Measurements from ENCODE around the gene CCDC14.

CCDC14 gene

DNA sequence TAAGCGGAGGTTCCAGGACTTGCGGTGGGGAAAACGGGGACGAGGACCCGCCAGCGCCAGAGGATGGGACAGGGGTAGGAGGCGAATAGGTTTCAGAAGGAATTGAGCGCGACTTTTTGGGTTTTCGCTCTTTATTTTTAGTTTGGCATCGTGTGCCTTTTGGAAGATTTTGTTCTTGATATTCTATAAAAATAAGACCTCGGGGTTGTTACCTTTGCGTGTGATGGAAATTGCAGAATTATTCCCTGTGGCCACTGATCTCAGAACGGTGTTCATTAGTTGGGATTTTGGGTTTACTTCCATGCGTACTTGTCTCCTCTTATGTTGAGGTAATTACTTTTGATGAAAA, 453 bp upstream of the CCDC14 start:
- DNase-seq = no peak

- DNase-seq = no peak
Measured at GRCh38 chr3:123953735-123954134, 7.3 kb downstream of the CCDC14 start.

- no peak for DNase-seq
Measured at GRCh38 chr3:123952844-123953520, 8.0 kb downstream of the CCDC14 start.

GRCh38 chr3:123951522-123952447, 9.2 kb downstream of the CCDC14 start:
- DNase-seq = no peak

GRCh38 chr3:123949641-123950040, 11.4 kb downstream of the CCDC14 start:
- peak; percentile 71 for DNase-seq

DNA sequence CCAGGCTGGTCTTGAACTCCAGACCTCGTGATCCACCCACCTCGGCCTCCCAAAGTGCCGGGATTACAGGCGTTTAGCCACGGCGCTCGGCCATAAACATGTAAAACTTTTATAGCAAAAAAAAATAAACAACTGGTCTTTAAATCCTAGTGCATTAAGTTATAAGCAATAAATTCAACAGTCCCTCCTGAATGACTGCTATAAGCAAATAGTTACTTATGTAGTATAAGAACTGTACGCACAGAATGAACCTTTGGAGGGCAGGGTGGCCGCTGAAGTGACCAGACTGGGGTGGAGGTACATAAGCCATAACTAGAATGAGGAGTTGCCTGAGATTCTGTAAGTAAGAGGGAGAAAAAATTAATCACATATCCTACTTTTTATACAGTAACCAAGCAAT, 12.6 kb downstream of the CCDC14 start:
- no peak for DNase-seq

DNA sequence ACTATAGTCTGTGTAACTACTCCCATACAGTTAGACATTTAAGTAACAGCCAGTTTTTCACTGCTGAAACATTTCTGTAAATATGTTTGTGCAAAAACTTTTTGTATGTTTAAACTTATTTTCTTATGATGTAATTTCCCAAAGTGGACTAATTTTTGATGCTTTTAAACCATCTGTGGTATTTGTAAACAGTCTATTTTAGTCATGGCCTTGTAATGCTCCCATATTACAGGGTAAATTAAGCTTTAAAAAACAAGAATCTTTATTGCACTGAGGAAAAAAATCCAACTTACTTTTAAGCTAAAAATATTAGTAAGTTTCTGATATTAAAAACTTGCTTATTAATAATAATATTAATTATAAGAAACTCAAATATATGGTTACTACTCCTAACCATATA, 13.5 kb downstream of the CCDC14 start:
- DNase-seq = no peak

DNA sequence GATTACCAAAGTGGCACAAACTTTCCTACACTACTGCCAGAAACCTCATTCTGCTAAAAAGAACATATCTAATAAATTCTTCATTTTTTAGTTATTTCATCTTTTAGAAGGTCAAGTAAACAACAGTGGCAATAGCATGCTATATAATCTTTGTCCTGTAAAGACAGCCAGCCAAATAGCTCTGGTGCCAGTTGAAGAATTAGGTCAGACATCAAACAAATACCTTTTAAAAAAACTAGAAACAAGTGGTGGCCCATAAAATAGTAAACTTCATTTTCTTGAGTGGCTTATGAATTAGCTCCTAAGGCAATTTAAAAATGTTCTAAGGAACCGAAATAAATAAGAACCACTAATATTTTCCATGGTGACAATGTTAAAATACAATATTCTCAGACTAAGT, 19.5 kb downstream of the CCDC14 start:
- DNase-seq = no peak

GRCh38 chr3:123941121-123941520, 19.9 kb downstream of the CCDC14 start:
- peak; percentile 15 for DNase-seq

- DNase-seq = no peak
Measured at GRCh38 chr3:123939706-123940105, 21.3 kb downstream of the CCDC14 start.

DNA sequence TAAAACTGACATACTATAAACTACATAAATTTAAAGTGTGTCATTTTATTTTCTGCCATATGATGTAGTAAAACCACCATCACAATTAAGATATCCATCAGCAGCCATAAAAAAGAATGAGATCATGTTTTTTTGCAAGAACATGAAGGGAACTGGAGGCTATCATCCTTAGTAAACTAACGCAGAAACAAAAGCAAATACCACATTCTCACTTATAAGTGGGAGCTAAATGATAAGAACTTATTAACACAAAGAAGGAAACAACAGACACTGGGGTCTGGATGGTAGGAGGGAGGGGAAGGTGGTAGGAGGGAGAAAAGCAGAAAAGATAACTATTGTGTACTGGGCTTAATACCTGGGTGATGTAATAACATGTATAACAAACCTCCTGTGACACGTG, 24.6 kb downstream of the CCDC14 start:
- DNase-seq = no peak

- DNase-seq = no peak
Measured at GRCh38 chr3:123935830-123936229, 25.2 kb downstream of the CCDC14 start.

DNA sequence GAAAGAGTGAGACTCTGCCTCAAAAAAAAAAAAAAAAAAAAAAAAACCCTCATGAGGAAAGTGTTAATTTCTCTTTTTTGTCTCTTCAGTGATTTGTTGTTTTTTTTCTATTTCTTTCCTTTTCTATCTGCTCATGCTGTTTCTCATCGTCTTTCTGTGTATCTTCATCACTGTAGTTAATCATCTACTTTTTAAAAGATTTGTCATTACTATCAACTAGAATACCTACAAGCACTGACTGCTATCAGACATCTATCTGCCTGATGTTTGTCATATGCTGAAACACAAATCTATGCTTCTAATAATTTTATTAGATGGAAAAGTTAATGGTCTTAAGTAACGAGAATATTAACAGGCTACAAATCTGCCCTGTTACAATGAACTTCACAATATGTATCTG, 26.8 kb downstream of the CCDC14 start:
- no peak for DNase-seq

GRCh38 chr3:123930445-123930844, 30.6 kb downstream of the CCDC14 start:
- DNase-seq = peak; percentile 15

DNA sequence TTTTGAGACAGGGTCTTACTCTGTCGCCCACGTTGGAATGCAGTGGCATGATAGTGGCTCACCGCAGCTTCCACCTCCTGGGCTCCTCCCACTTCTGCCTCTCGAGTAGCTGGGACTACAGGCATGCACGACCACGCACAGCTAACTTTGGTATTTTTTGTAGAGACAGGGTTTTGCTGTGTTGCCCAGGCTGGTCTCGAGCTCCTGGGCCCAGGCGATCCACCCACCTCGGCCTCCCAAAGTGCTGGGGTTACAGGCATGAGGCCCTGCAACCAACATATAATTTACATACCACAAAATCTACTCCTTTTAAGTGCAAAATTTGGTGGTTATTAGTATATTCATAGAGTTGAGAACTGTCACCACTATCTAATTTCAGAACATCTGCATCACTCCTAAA, 31.7 kb downstream of the CCDC14 start:
- DNase-seq = no peak

- DNase-seq = no peak
Measured at GRCh38 chr3:123926396-123926795, 34.6 kb downstream of the CCDC14 start.

DNA sequence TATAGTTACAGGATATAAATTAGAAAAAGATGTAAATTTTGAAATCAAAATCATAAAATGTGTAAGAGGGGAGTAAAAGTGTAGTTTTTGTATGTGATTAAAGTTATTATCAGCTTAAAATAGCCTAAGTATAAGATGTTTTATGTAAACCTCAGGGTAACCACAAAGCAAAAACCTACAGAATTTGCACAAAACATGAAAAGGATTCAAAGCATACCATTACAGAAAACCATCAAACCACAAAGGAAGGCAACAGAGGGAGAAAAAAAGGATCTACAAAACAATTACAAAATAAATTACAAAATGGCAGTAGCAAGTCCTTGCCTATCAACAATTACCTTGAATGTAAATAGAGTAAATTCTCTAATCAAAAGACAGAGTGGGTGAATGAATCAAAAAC, 40.2 kb downstream of the CCDC14 start:
- DNase-seq = no peak

- no peak for DNase-seq
Measured at GRCh38 chr3:123920383-123920782, 40.6 kb downstream of the CCDC14 start.

GRCh38 chr3:123919353-123919752, 41.7 kb downstream of the CCDC14 start:
- DNase-seq = no peak

DNA sequence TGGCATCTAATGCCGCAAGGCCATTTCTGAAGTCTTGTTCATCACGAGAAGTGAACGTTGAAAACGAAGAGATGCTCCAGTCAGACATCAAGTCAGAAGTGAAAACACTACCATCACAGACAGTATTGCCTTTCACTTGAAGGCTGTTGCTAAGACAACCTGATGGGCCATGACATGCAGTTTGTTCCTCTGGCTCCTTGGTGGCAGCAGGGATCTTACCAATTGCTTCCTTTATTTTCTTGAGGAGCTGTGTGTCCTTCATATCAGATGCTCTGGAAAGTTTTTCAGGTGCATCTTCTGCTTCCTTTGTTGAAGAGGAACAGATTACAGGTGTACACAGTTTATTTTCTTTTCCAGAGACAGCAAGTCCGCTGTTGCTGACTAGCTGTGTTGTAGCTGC, 46.2 kb downstream of the CCDC14 start:
- no peak for DNase-seq

GRCh38 chr3:123909785-123910184, 51.2 kb downstream of the CCDC14 start:
- no peak for DNase-seq

- no peak for DNase-seq
Measured at GRCh38 chr3:123907720-123908119, 53.3 kb downstream of the CCDC14 start.

DNA sequence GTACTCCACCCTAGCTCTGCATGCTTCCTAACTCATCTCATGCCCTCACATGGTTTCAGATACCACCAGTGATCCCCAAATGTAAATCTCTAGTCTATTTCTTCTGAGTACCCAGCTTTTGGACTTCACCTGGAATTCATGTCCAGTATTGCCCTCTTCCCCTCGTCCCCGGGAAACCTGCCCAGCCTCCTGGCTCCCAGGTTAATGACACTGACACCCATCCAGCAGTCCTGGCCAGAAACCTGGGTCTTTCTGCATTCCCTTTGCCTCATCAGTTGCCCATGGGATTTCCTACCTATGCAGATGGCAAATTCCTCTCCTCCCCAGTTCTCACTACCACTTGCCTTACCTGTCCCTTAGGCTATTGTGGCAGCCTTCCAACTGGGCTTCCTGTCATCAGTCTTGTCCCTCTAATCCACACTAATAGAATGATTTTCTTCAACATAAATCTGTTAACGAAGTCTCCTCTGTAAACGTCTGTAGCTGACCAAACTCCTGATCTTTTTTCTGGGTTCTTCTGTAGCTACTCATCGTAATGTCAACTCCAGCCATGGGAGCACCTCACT, 61.6 kb downstream of the CCDC14 start:
- DNase-seq = no peak

DNA sequence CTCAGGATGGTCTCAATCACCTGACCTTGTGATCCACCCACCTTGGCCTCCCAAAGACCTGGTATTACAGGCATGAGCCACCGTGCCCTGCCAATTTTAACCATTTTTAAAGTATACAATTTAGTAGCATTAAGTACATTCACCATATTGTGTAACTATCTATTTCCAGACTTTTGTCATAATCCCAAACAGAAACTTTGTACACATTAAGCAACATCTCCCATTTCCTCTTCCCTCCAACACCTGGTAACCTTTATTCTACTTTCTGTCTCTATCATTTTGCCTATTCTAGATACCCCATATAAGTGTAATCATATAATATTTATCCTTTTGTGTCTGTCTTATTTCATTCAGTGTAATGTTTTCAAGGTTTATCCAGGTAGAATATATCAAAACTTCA, 68.0 kb downstream of the CCDC14 start:
- DNase-seq = no peak
